Endothelial cell of umbilical vein (primary cell): ENCODE results near the gene UFSP2.

Experiments used
- EZH2 ChIP-seq: IDR thresholded peaks from 2 replicates; pipeline ENCODE4 v1.6.1; 2012; ENCODE audit warnings: borderline replicate concordance, low read depth, mild to moderate bottlenecking, moderate library complexity, low read length, inconsistent platforms; ENCODE audit not compliant: severe bottlenecking
- FOS ChIP-seq: IDR thresholded peaks from 2 replicates; pipeline ENCODE4 v1.6.1; 2011; ENCODE audit warnings: mild to moderate bottlenecking, low read length, moderate library complexity, borderline replicate concordance; ENCODE audit not compliant: insufficient read depth
- GATA2 ChIP-seq: IDR thresholded peaks from 2 replicates; pipeline ENCODE4 v1.7.0; 2011; ENCODE audit warnings: low read depth, mild to moderate bottlenecking, moderate library complexity, mixed read lengths, low read length; ENCODE audit not compliant: insufficient read length, insufficient read depth
- JUN ChIP-seq: IDR thresholded peaks from 2 replicates; pipeline ENCODE4 v1.6.1; 2011; ENCODE audit warnings: borderline replicate concordance, low read depth; ENCODE audit not compliant: insufficient read length, insufficient read depth
- MAX ChIP-seq: IDR thresholded peaks from 2 replicates; pipeline ENCODE4 v1.6.1; 2011; ENCODE audit not compliant: insufficient read depth, insufficient read length
- POLR2A ChIP-seq: IDR thresholded peaks from 2 replicates; pipeline ENCODE4 v1.6.1; 2012; ENCODE audit warnings: low read depth, mild to moderate bottlenecking, control low read depth, low read length
- POLR2AphosphoS5 ChIP-seq: IDR thresholded peaks from 2 replicates; pipeline ENCODE4 v1.6.1; 2012; ENCODE audit warnings: low read depth, mild to moderate bottlenecking, control low read depth, low read length, moderate library complexity; ENCODE audit not compliant: insufficient read depth
- TF ChIP-seq, protein P1 (sequence below), 2 donors: IDR thresholded peaks; 1 replicate in 1 of 2; 2 replicates in 1 of 2; pipeline ENCODE4 v1.5.1; 2011; ENCODE audit warnings: low read length in 2 of 2, mild to moderate bottlenecking in 2 of 2, moderate library complexity in 2 of 2, control low read depth in 1 of 2, inconsistent platforms in 1 of 2, low read depth in 1 of 2; ENCODE audit not compliant: insufficient read depth in 1 of 2; ENCODE audit errors: extremely low read depth in 1 of 2

GRCh38 chr4:185461565-185461964 is 35.8 kb upstream of the UFSP2 start:
- TF ChIP-seq EZH2 (no peak), MAX (no peak), POLR2AphosphoS5 (no peak), JUN (no peak), FOS (no peak), POLR2A (no peak), GATA2 (no peak)
- TF ChIP-seq, protein P1, sequence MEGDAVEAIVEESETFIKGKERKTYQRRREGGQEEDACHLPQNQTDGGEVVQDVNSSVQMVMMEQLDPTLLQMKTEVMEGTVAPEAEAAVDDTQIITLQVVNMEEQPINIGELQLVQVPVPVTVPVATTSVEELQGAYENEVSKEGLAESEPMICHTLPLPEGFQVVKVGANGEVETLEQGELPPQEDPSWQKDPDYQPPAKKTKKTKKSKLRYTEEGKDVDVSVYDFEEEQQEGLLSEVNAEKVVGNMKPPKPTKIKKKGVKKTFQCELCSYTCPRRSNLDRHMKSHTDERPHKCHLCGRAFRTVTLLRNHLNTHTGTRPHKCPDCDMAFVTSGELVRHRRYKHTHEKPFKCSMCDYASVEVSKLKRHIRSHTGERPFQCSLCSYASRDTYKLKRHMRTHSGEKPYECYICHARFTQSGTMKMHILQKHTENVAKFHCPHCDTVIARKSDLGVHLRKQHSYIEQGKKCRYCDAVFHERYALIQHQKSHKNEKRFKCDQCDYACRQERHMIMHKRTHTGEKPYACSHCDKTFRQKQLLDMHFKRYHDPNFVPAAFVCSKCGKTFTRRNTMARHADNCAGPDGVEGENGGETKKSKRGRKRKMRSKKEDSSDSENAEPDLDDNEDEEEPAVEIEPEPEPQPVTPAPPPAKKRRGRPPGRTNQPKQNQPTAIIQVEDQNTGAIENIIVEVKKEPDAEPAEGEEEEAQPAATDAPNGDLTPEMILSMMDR (IDR thresholded peaks at IDR 0.05; ENCODE audit: extremely low read depth in 1 of 2, insufficient read depth in 1 of 2, low read depth in 1 of 2, low read length in 2 of 2), result no peak
